ENCODE measurements around the gene AKAP6. TPM values are rescaled to one million over a fixed set of nuclear protein-coding genes. Genes with fewer than 3 reads are reported as not detected.

AKAP6 gene
- total RNA-seq, 1 donor from 2014 or later: 0.53 TPM

GRCh38 chr14:32421781-32422180 lies 92.7 kb downstream of the AKAP6 start:
- POLR2A ChIA-PET: no interaction called here
- CTCF ChIA-PET: no interaction called here
- no peaks in the 10 kb centered on the region for H3K4me1 Mint-ChIP-seq

GRCh38 chr14:32422440-32422839 lies 93.3 kb downstream of the AKAP6 start:
- DNase-seq (no peak), ATAC-seq (ENCODE audit: low read depth) (no peak)
- ChIA-PET CTCF (no interaction called here), POLR2A (no interaction called here)
- Mint-ChIP-seq H3K36me3 (ENCODE audit: low read depth) (no peaks in the 10 kb centered on the region), H3K4me3 (no peak overlapping the region), H3K9me3 (peaks cover 11% of the 10 kb centered on the region), H3K27ac (no peak overlapping the region), H3K4me1 (no peaks in the 10 kb centered on the region), H3K27me3 (peaks cover 6% of the 10 kb centered on the region)
- no peak for TF ChIP-seq CTCF (IDR thresholded peaks at IDR 0.05)
- intact Hi-C loops (cut with micrococcal nuclease): no loop called here

More at GRCh38 chr14:32421781-32422180, 92.7 kb downstream of the AKAP6 start:
- Mint-ChIP-seq H3K36me3 (ENCODE audit: low read depth) (no peaks in the 10 kb centered on the region), H3K9me3 (peaks cover 11% of the 10 kb centered on the region), H3K4me3 (no peak overlapping the region), H3K27ac (no peak overlapping the region), H3K27me3 (peaks cover 5% of the 10 kb centered on the region)
- DNase-seq (no peak), ATAC-seq (ENCODE audit: low read depth) (no peak)
- intact Hi-C loops (cut with micrococcal nuclease): no loop called here
- TF ChIP-seq CTCF (IDR thresholded peaks at IDR 0.05): no peak

GRCh38 chr14:32426028-32426427 lies 96.9 kb downstream of the AKAP6 start:
- POLR2A ChIA-PET: no interaction called here
- CTCF ChIA-PET: no interaction called here
- H3K4me1 Mint-ChIP-seq: no peaks in the 10 kb centered on the region
- ATAC-seq (ENCODE audit: low read depth) (no peak), DNase-seq (no peak)
- peaks cover 6% of the 10 kb centered on the region for H3K27me3 Mint-ChIP-seq
- intact Hi-C loops (cut with micrococcal nuclease): no loop called here
- no peak overlapping the region for H3K27ac Mint-ChIP-seq
- H3K36me3 Mint-ChIP-seq (ENCODE audit: low read depth): no peaks in the 10 kb centered on the region
- H3K4me3 Mint-ChIP-seq: no peak overlapping the region
- H3K9me3 Mint-ChIP-seq: peaks cover 11% of the 10 kb centered on the region
- TF ChIP-seq CTCF (IDR thresholded peaks at IDR 0.05): no peak

- ATAC-seq (ENCODE audit: low read depth) (no peak), DNase-seq (no peak)
- Mint-ChIP-seq H3K9me3 (peaks cover 9% of the 10 kb centered on the region), H3K4me3 (no peak overlapping the region), H3K4me1 (no peaks in the 10 kb centered on the region), H3K36me3 (ENCODE audit: low read depth) (no peaks in the 10 kb centered on the region), H3K27ac (no peak overlapping the region), H3K27me3 (peaks cover 6% of the 10 kb centered on the region)
- TF ChIP-seq CTCF (IDR thresholded peaks at IDR 0.05): no peak
- ChIA-PET POLR2A (no interaction called here), CTCF (no interaction called here)
- intact Hi-C loops (cut with micrococcal nuclease): no loop called here
These were observed 97.7 kb downstream of the AKAP6 start for GRCh38 chr14:32426586-32427388.

GRCh38 chr14:32427726-32428528 lies 98.8 kb downstream of the AKAP6 start:
- Mint-ChIP-seq H3K36me3 (ENCODE audit: low read depth) (no peaks in the 10 kb centered on the region), H3K4me1 (peaks cover 4% of the 10 kb centered on the region), H3K9me3 (peaks cover 2% of the 10 kb centered on the region), H3K4me3 (no peak overlapping the region), H3K27ac (no peak overlapping the region), H3K27me3 (peaks cover 6% of the 10 kb centered on the region)
- no peak for ATAC-seq (ENCODE audit: low read depth)
- no peak for TF ChIP-seq CTCF (IDR thresholded peaks at IDR 0.05)
- intact Hi-C loops (cut with micrococcal nuclease): no loop called here
- ChIA-PET POLR2A (no interaction called here), CTCF (no interaction called here)
- DNase-seq: no peak
